ENCODE measurements around the gene GRM4. TPM values are rescaled to one million over a fixed set of nuclear protein-coding genes. Genes with fewer than 3 reads are reported as not detected.

The GRM4 gene
- total RNA-seq, 6 donors from 2014 or later: 0.24 TPM; not detected in 5

GRCh38 chr6:34066218-34066571 lies 79.7 kb downstream of the GRM4 start:
- 63 to 69% methylated on average over 5 of the region's 5 CpGs for WGBS, 2 donors
- no peaks in the 10 kb centered on the region for H3K36me3 ChIP-seq

GRCh38 chr6:34065466-34066217 lies 80.2 kb downstream of the GRM4 start:
- Histone ChIP-seq H3K4me3 (no peak overlapping the region), H3K27me3 (no peaks in the 10 kb centered on the region), H3K36me3 (no peaks in the 10 kb centered on the region), H3K4me1 (no peaks in the 10 kb centered on the region), H3K9me3 (no peaks in the 10 kb centered on the region), H3K27ac (no peak overlapping the region)
- no peak for TF ChIP-seq POLR2A (IDR thresholded peaks at IDR 0.05)
- TF ChIP-seq POLR2AphosphoS5 (IDR thresholded peaks at IDR 0.05): no peak
- TF ChIP-seq CTCF (IDR thresholded peaks at IDR 0.05): no peak
- no peak for TF ChIP-seq EP300 (IDR thresholded peaks at IDR 0.05)
- 52 to 56% methylated on average over 18 to 24 of the region's 24 CpGs for WGBS, 2 donors
- DNase-seq (peak in 1 of 2 donors; percentile 78), ATAC-seq (ENCODE audit: low FRiP score in 2 of 2) (no peak)

More at GRCh38 chr6:34066218-34066571, 79.7 kb downstream of the GRM4 start:
- Histone ChIP-seq H3K27me3 (no peaks in the 10 kb centered on the region), H3K4me1 (no peaks in the 10 kb centered on the region), H3K27ac (no peak overlapping the region), H3K9me3 (no peaks in the 10 kb centered on the region), H3K4me3 (no peak overlapping the region)
- DNase-seq: no peak
- no peak for TF ChIP-seq EP300 (IDR thresholded peaks at IDR 0.05)
- no peak for TF ChIP-seq POLR2AphosphoS5 (IDR thresholded peaks at IDR 0.05)
- no peak for TF ChIP-seq CTCF (IDR thresholded peaks at IDR 0.05)
- TF ChIP-seq POLR2A (IDR thresholded peaks at IDR 0.05): no peak
- ATAC-seq (ENCODE audit: low FRiP score in 2 of 2): no peak

- no peaks in the 10 kb centered on the region for H3K36me3 ChIP-seq
- H3K27me3 ChIP-seq: no peaks in the 10 kb centered on the region
- H3K27ac ChIP-seq: no peak overlapping the region
- no peak overlapping the region for H3K4me3 ChIP-seq
- H3K9me3 ChIP-seq: no peaks in the 10 kb centered on the region
- no peaks in the 10 kb centered on the region for H3K4me1 ChIP-seq
- DNase-seq: no peak
- 57 to 69% methylated on average over 3 to 7 of the region's 7 CpGs for WGBS, 2 donors
- TF ChIP-seq EP300 (IDR thresholded peaks at IDR 0.05) (no peak), POLR2AphosphoS5 (IDR thresholded peaks at IDR 0.05) (no peak), CTCF (IDR thresholded peaks at IDR 0.05) (no peak), POLR2A (IDR thresholded peaks at IDR 0.05) (no peak)
- no peak for ATAC-seq (ENCODE audit: low FRiP score in 2 of 2)
Observed at GRCh38 chr6:34064675-34065074, 81.2 kb downstream of the GRM4 start.

- H3K27ac ChIP-seq: no peak overlapping the region
- no peaks in the 10 kb centered on the region for H3K4me1 ChIP-seq
- H3K36me3 ChIP-seq: no peaks in the 10 kb centered on the region
- no peak for TF ChIP-seq POLR2AphosphoS5 (IDR thresholded peaks at IDR 0.05)
- no peak for TF ChIP-seq CTCF (IDR thresholded peaks at IDR 0.05)
- TF ChIP-seq EP300 (IDR thresholded peaks at IDR 0.05): no peak
- TF ChIP-seq POLR2A (IDR thresholded peaks at IDR 0.05): no peak
- H3K4me3 ChIP-seq: no peak overlapping the region
- WGBS, 2 donors: 58 to 69% methylated on average over 6 of the region's 6 CpGs
- ATAC-seq (ENCODE audit: low FRiP score in 2 of 2) (no peak), DNase-seq (no peak)
- H3K27me3 ChIP-seq: no peaks in the 10 kb centered on the region
- no peaks in the 10 kb centered on the region for H3K9me3 ChIP-seq
Observed at GRCh38 chr6:34063651-34064050, 82.2 kb downstream of the GRM4 start.

- WGBS, 2 donors: 75 to 91% methylated on average over 4 to 7 of the region's 7 CpGs
- Histone ChIP-seq H3K4me1 (no peaks in the 10 kb centered on the region), H3K27ac (no peak overlapping the region), H3K27me3 (no peaks in the 10 kb centered on the region), H3K9me3 (no peaks in the 10 kb centered on the region), H3K4me3 (no peak overlapping the region), H3K36me3 (no peaks in the 10 kb centered on the region)
- TF ChIP-seq EP300 (IDR thresholded peaks at IDR 0.05): no peak
- no peak for TF ChIP-seq POLR2A (IDR thresholded peaks at IDR 0.05)
- no peak for TF ChIP-seq CTCF (IDR thresholded peaks at IDR 0.05)
- no peak for TF ChIP-seq POLR2AphosphoS5 (IDR thresholded peaks at IDR 0.05)
- no peak for DNase-seq
- ATAC-seq (ENCODE audit: low FRiP score in 2 of 2): no peak
Observed at GRCh38 chr6:34062815-34063214, 83.1 kb downstream of the GRM4 start.

Measured in upper lobe of left lung (tissue), 6 donors.